ENCODE data around the gene SAMD1. TPM values are rescaled to one million over a fixed set of nuclear protein-coding genes. Genes with fewer than 3 reads are reported as not detected.

Gene SAMD1
- total and polyA plus RNA-seq, 7 donors: 27.3 to 99.9 (median 40.3) TPM

DNA sequence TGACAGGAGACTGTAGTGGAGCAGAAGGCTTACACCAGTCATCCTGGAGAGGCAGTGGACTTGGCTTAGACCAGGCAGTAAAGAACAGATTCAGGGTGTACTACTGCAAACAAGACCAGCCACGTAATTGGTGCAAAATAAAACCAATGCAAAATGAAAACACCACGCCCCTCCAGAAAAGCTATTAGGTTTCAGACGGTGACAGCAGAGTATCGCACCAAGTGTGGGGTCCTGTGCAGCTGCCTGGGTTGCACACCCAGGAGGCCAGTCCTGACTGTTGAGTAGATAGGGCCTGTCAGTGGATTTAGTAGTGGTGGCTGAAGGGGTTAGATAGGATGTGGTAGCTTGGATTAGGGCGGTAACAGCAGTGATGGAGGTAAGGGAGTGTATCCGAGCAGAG lies 32.4 kb upstream of the SAMD1 start:
- intact Hi-C loops (cut with DNase I): no loop called here
- Histone ChIP-seq H3K4me1 (peaks cover 38% of the 10 kb centered on the region), H3K36me3 (ENCODE audit: insufficient read depth in 1 of 2, low read depth in 1 of 2) (no peaks in the 10 kb centered on the region), H3K4me3 (no peak overlapping the region), H3K9me3 (no peaks in the 10 kb centered on the region), H3K27ac (no peak overlapping the region), H3K27me3 (ENCODE audit: insufficient read depth in 3 of 3, low read length in 2 of 3) (no peaks in the 10 kb centered on the region)
- ATAC-seq: no peak
- no peak for DNase-seq
- 90 to 92% (median 91%) methylated on average over 6 of the region's 6 CpGs for WGBS, 3 donors
- TF ChIP-seq CTCF (IDR thresholded peaks at IDR 0.05): no peak

- Histone ChIP-seq H3K27ac (peak overlapping the region; percentile 100), H3K4me3 (no peak overlapping the region), H3K36me3 (ENCODE audit: insufficient read depth in 1 of 2, low read depth in 1 of 2) (no peaks in the 10 kb centered on the region), H3K9me3 (no peaks in the 10 kb centered on the region), H3K27me3 (ENCODE audit: insufficient read depth in 3 of 3, low read length in 2 of 3) (no peaks in the 10 kb centered on the region), H3K4me1 (peaks cover 33% of the 10 kb centered on the region)
- no peak for ATAC-seq
- intact Hi-C loops (cut with DNase I): no loop called here
- DNase-seq: no peak
- TF ChIP-seq CTCF (IDR thresholded peaks at IDR 0.05): no peak
- WGBS, 3 donors: 95 to 97% (median 96%) methylated on average over 7 of the region's 7 CpGs
Observed at GRCh38 chr19:14120497-14120780, 29.9 kb upstream of the SAMD1 start.

DNA sequence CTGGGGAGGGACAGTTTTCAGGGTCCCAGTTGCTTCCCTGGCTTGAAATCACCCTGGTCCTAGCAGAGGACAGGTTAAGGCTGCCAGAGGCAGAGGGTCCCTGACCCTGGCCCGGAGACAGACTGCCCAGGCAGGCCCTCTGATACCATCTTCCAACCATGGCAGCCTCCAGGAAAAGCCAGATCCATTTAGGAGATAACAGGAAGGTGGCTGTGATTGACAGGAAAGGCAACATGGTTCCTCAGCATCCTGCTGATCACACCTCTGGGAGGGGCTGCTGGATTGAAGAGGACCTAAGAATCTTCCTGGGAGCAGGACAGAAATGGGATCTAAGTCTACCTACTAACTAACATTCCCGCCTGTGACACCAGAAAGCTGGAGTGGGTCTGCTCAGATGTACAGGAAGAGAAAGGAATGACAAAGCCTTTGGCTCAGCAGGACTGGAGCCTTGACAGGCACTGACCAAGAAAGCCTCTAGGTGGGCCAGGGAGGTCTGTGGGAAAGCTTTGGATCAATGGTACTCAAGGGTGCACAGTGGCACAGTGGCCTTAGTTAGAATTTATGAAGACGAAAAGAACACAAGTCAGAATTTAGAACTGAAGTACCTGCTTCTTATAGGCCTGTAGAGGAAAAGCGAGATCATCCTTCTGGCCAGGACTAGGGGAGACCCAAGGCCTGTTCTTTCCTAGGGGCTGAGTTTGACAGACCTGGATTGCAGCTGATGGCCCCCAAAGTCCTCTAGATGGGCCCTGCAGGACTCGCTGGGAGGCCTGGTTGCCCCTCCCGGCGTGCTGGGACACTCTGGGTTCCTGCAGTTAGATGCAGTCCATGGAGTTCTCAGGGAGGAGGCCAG lies 29.3 kb upstream of the SAMD1 start:
- Histone ChIP-seq H3K4me3 (peak overlapping the region; percentile 76), H3K9me3 (no peaks in the 10 kb centered on the region), H3K27me3 (ENCODE audit: insufficient read depth in 3 of 3, low read length in 2 of 3) (no peaks in the 10 kb centered on the region), H3K27ac (peak overlapping the region; percentile 100), H3K4me1 (peaks cover 39% of the 10 kb centered on the region), H3K36me3 (ENCODE audit: insufficient read depth in 1 of 2, low read depth in 1 of 2) (no peaks in the 10 kb centered on the region)
- intact Hi-C loops (cut with DNase I): loop anchor here in 1 of 2 donors (5.0 kb wide), 1 partner anchor 38 kb away; no protein-coding TSS in a partner anchor
- 84 to 93% (median 87%) methylated on average over 7 of the region's 7 CpGs for WGBS, 3 donors
- DNase-seq: no peak
- no peak for TF ChIP-seq CTCF (IDR thresholded peaks at IDR 0.05)
- no peak for ATAC-seq

DNA sequence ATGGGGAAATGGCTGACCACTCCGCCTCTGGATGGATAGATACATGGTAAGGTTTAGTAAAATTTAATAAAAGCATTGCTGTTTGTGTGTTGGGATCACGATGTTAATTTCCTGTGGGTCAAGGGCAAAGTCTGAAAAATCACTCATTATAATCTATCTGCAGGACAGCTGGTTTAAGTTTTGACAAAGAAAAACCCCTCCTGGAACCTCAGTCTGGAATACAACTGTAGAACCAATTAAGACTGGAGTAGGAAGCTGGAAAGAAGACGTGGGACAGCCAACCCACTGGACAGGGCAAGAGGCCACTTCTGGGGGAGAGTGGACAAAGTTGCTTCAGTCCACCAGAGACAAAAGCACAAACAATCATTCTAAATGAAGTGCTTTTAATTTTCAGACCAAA lies 28.6 kb upstream of the SAMD1 start:
- H3K4me1 ChIP-seq: peaks cover 46% of the 10 kb centered on the region
- intact Hi-C loops (cut with DNase I): loop anchor here in 1 of 2 donors (5.0 kb wide), 1 partner anchor 37 kb away; no protein-coding TSS in a partner anchor
- no peaks in the 10 kb centered on the region for H3K36me3 ChIP-seq (ENCODE audit: insufficient read depth in 1 of 2, low read depth in 1 of 2)
- peak overlapping the region; percentile 100 for H3K27ac ChIP-seq
- DNase-seq (no peak), ATAC-seq (no peak)
- 15 to 24% (median 18%) methylated on average over 3 of the region's 3 CpGs for WGBS, 3 donors
- H3K4me3 ChIP-seq: peak overlapping the region; percentile 76
- H3K27me3 ChIP-seq (ENCODE audit: insufficient read depth in 3 of 3, low read length in 2 of 3): no peaks in the 10 kb centered on the region
- no peak for TF ChIP-seq CTCF (IDR thresholded peaks at IDR 0.05)
- H3K9me3 ChIP-seq: no peaks in the 10 kb centered on the region
